CMK (cell line): ENCODE measurements around the gene BCR.

ENCODE experiments used
- DNase-seq: peaks from one replicate; pipeline ENCODE4 v3.0.0-alpha.2; 2010; ENCODE audit warnings: low read depth

The BCR gene

GRCh38 chr22:23276656-23277582, 96.6 kb downstream of the BCR start:
- no peak for DNase-seq

GRCh38 chr22:23277583-23278295, 97.4 kb downstream of the BCR start:
- no peak for DNase-seq

- no peak for DNase-seq
Observed at GRCh38 chr22:23278883-23279675, 98.8 kb downstream of the BCR start.

- no peak for DNase-seq
Observed at GRCh38 chr22:23279781-23280180, 99.5 kb downstream of the BCR start.

GRCh38 chr22:23280356-23281052, 100.2 kb downstream of the BCR start:
- no peak for DNase-seq

- no peak for DNase-seq
Observed at GRCh38 chr22:23281053-23281405, 100.7 kb downstream of the BCR start.

GRCh38 chr22:23281406-23282088, 101.2 kb downstream of the BCR start:
- peak; percentile 79 for DNase-seq

GRCh38 chr22:23282089-23282501, 101.8 kb downstream of the BCR start:
- DNase-seq = no peak

- DNase-seq = no peak
Observed at GRCh38 chr22:23282516-23282915, 102.2 kb downstream of the BCR start.

GRCh38 chr22:23282986-23283385, 102.7 kb downstream of the BCR start:
- no peak for DNase-seq

GRCh38 chr22:23283591-23284503, 103.5 kb downstream of the BCR start:
- DNase-seq = no peak

GRCh38 chr22:23284504-23285033, 104.3 kb downstream of the BCR start:
- DNase-seq = no peak

- DNase-seq = no peak
Observed at GRCh38 chr22:23285236-23285635, 104.9 kb downstream of the BCR start.

- no peak for DNase-seq
Observed at GRCh38 chr22:23285734-23286133, 105.4 kb downstream of the BCR start.

GRCh38 chr22:23286296-23286695, 106.0 kb downstream of the BCR start:
- DNase-seq = no peak

GRCh38 chr22:23287136-23288095, 107.1 kb downstream of the BCR start:
- DNase-seq = no peak

GRCh38 chr22:23288301-23289129, 108.2 kb downstream of the BCR start:
- no peak for DNase-seq

GRCh38 chr22:23289130-23289503, 108.8 kb downstream of the BCR start:
- no peak for DNase-seq
